ENCODE results near the gene POU2F1.

GRCh38 chr1:167272369-167272957 is 51.8 kb downstream of the POU2F1 start:
- no peak for TF ChIP-seq CTCF (IDR thresholded peaks at IDR 0.05 in 4 of 5, conservative IDR thresholded peaks at IDR 0.05 in 1 of 5)
- TF ChIP-seq POLR2A (IDR thresholded peaks at IDR 0.05) = no peak
